ENCODE results near the gene RPRD1B.

RPRD1B gene

DNA sequence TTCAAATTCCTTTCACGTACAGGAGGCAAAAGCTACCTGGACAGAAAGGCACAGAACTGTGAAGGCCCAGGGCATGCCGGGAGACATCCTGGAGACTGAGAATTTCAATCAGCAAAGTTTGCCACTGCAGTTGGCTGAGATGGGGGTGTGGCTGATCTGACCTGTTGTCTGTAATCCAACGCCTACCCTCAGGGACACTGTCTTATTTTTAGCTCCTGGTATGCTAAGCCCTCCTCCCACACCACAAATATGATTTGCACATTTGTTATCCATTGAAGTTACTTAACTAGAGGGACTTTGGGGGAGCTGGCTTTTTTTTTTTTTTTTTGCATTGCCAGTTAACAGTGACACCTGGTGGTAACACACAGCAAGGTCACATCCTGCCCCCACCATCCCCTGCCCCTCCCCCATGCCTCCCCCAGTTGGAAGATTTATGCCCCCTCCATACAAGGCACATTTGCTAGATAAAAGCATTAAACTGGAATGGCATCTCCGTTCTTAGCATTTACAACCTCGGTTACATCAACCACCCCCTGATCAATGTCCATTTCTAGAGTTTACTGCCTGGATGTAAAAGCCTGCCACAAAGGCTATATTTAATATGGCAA lies 40.6 kb upstream of the RPRD1B start:
- Histone ChIP-seq H2AFZ (ENCODE audit: low read depth, low read length) (no peak overlapping the region), H3K36me3 (ENCODE audit: control insufficient read depth in 1 of 2, insufficient read depth in 2 of 2, low read depth in 1 of 2, low read length in 2 of 2) (peaks cover 24 to 69% of the 10 kb centered on the region in 2 experiments), H3K79me1 (replicated peaks; ENCODE audit: low read length, poor library complexity, severe bottlenecking) (peaks cover 7% of the 10 kb centered on the region), H2BK5ac (ENCODE audit: low read depth, low read length, poor library complexity, severe bottlenecking) (no peak overlapping the region), H3K4me3 (ENCODE audit: insufficient read depth in 1 of 2, low read depth in 1 of 2, low read length in 2 of 2) (no peak overlapping the region), H2AK5ac (ENCODE audit: low read length, severe bottlenecking) (no peak overlapping the region), H3K9ac (ENCODE audit: low read length) (no peak overlapping the region), H3K27me3 (ENCODE audit: control insufficient read depth in 1 of 2, insufficient read depth in 1 of 2, low read length in 2 of 2) (no peaks in the 10 kb centered on the region), H3K4me2 (ENCODE audit: low read length, poor library complexity, severe bottlenecking) (no peak overlapping the region), H3K4me1 (ENCODE audit: control insufficient read depth, insufficient read depth, low read depth, low read length) (peaks cover 21% of the 10 kb centered on the region), H2BK12ac (ENCODE audit: low read length in 2 of 2) (no peak overlapping the region), H3K4ac (ENCODE audit: low read depth in 1 of 2, low read length in 2 of 2) (no peak overlapping the region), H4K91ac (ENCODE audit: low read length) (no peak overlapping the region), H3K14ac (ENCODE audit: low read length in 2 of 2) (no peak overlapping the region), H3K27ac (ENCODE audit: low read length, poor library complexity, severe bottlenecking) (no peak overlapping the region), H3K18ac (ENCODE audit: low read depth in 1 of 2, low read length in 2 of 2) (no peak overlapping the region), H3K23ac (ENCODE audit: low read length in 2 of 2) (no peak overlapping the region), H3K9me3 (ENCODE audit: control insufficient read depth, low read length) (no peaks in the 10 kb centered on the region), H4K8ac (ENCODE audit: low read length) (no peak overlapping the region), H2BK120ac (ENCODE audit: low read depth, low read length) (no peak overlapping the region), H2BK15ac (ENCODE audit: low read depth, poor library complexity, severe bottlenecking) (no peak overlapping the region)
- 87% methylated on average over 4 of the region's 5 CpGs for WGBS
- DNase-seq = peak; percentile 73

DNA sequence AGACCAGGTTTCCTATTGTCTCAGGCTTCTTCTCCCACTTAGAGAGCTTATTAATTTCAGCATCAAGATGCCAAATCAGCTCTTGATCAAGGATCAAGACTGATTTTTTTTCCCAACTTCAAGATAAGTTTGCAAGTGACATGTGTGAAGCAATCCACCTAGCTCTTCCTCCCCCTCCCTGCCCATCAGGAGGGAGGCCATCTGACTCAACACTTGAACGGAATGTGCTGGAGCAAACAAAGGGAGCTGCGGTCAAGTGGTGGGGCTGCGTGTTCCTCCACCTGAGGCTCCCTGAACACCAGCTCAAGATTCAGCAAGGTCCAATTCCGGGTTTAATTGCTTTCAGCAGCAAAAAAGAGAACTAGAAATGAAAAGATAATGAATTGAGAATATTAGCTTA lies 39.0 kb upstream of the RPRD1B start:
- no peak overlapping the region for H3K18ac ChIP-seq (ENCODE audit: low read depth in 1 of 2, low read length in 2 of 2)
- no peaks in the 10 kb centered on the region for H3K9me3 ChIP-seq (ENCODE audit: control insufficient read depth, low read length)
- no peak overlapping the region for H2BK5ac ChIP-seq (ENCODE audit: low read depth, low read length, poor library complexity, severe bottlenecking)
- H2BK15ac ChIP-seq (ENCODE audit: low read depth, poor library complexity, severe bottlenecking) = no peak overlapping the region
- no peak overlapping the region for H2BK12ac ChIP-seq (ENCODE audit: low read length in 2 of 2)
- no peak overlapping the region for H3K23ac ChIP-seq (ENCODE audit: low read length in 2 of 2)
- no peak overlapping the region for H4K8ac ChIP-seq (ENCODE audit: low read length)
- H4K91ac ChIP-seq (ENCODE audit: low read length) = no peak overlapping the region
- 44% methylated on average over 4 of the region's 4 CpGs for WGBS
- H3K4ac ChIP-seq (ENCODE audit: low read depth in 1 of 2, low read length in 2 of 2) = no peak overlapping the region
- no peak overlapping the region for H3K4me3 ChIP-seq (ENCODE audit: insufficient read depth in 1 of 2, low read depth in 1 of 2, low read length in 2 of 2)
- no peak overlapping the region for H3K9ac ChIP-seq (ENCODE audit: low read length)
- H2AFZ ChIP-seq (ENCODE audit: low read depth, low read length) = no peak overlapping the region
- H3K79me1 ChIP-seq (replicated peaks; ENCODE audit: low read length, poor library complexity, severe bottlenecking) = peaks cover 9% of the 10 kb centered on the region
- H2AK5ac ChIP-seq (ENCODE audit: low read length, severe bottlenecking) = no peak overlapping the region
- H2BK120ac ChIP-seq (ENCODE audit: low read depth, low read length) = no peak overlapping the region
- H3K36me3 ChIP-seq (ENCODE audit: control insufficient read depth in 1 of 2, insufficient read depth in 2 of 2, low read depth in 1 of 2, low read length in 2 of 2) = peaks cover 28 to 68% of the 10 kb centered on the region in 2 experiments
- H3K27ac ChIP-seq (ENCODE audit: low read length, poor library complexity, severe bottlenecking) = no peak overlapping the region
- no peak overlapping the region for H3K4me2 ChIP-seq (ENCODE audit: low read length, poor library complexity, severe bottlenecking)
- peak; percentile 66 for DNase-seq
- H3K27me3 ChIP-seq (ENCODE audit: control insufficient read depth in 1 of 2, insufficient read depth in 1 of 2, low read length in 2 of 2) = no peaks in the 10 kb centered on the region
- H3K14ac ChIP-seq (ENCODE audit: low read length in 2 of 2) = no peak overlapping the region
- peaks cover 19% of the 10 kb centered on the region for H3K4me1 ChIP-seq (ENCODE audit: control insufficient read depth, insufficient read depth, low read depth, low read length)

- no peak overlapping the region for H3K14ac ChIP-seq (ENCODE audit: low read length in 2 of 2)
- over 99% methylated on average over 8 of the region's 9 CpGs for WGBS
- H3K23ac ChIP-seq (ENCODE audit: low read length in 2 of 2) = no peak overlapping the region
- H2BK15ac ChIP-seq (ENCODE audit: low read depth, poor library complexity, severe bottlenecking) = no peak overlapping the region
- no peak overlapping the region for H3K27ac ChIP-seq (ENCODE audit: low read length, poor library complexity, severe bottlenecking)
- no peak overlapping the region for H2BK12ac ChIP-seq (ENCODE audit: low read length in 2 of 2)
- H4K91ac ChIP-seq (ENCODE audit: low read length) = no peak overlapping the region
- H3K79me1 ChIP-seq (replicated peaks; ENCODE audit: low read length, poor library complexity, severe bottlenecking) = peaks cover 14% of the 10 kb centered on the region
- H3K9ac ChIP-seq (ENCODE audit: low read length) = no peak overlapping the region
- H2BK5ac ChIP-seq (ENCODE audit: low read depth, low read length, poor library complexity, severe bottlenecking) = no peak overlapping the region
- peaks cover 37 to 75% of the 10 kb centered on the region in 2 experiments for H3K36me3 ChIP-seq (ENCODE audit: control insufficient read depth in 1 of 2, insufficient read depth in 2 of 2, low read depth in 1 of 2, low read length in 2 of 2)
- no peak overlapping the region for H3K4me2 ChIP-seq (ENCODE audit: low read length, poor library complexity, severe bottlenecking)
- peaks cover 15% of the 10 kb centered on the region for H3K4me1 ChIP-seq (ENCODE audit: control insufficient read depth, insufficient read depth, low read depth, low read length)
- no peak overlapping the region for H3K4me3 ChIP-seq (ENCODE audit: insufficient read depth in 1 of 2, low read depth in 1 of 2, low read length in 2 of 2)
- no peak overlapping the region for H3K18ac ChIP-seq (ENCODE audit: low read depth in 1 of 2, low read length in 2 of 2)
- no peak overlapping the region for H2AFZ ChIP-seq (ENCODE audit: low read depth, low read length)
- H3K27me3 ChIP-seq (ENCODE audit: control insufficient read depth in 1 of 2, insufficient read depth in 1 of 2, low read length in 2 of 2) = no peaks in the 10 kb centered on the region
- H4K8ac ChIP-seq (ENCODE audit: low read length) = no peak overlapping the region
- no peak overlapping the region for H3K4ac ChIP-seq (ENCODE audit: low read depth in 1 of 2, low read length in 2 of 2)
- H3K9me3 ChIP-seq (ENCODE audit: control insufficient read depth, low read length) = no peaks in the 10 kb centered on the region
- no peak overlapping the region for H2BK120ac ChIP-seq (ENCODE audit: low read depth, low read length)
- no peak overlapping the region for H2AK5ac ChIP-seq (ENCODE audit: low read length, severe bottlenecking)
- no peak for DNase-seq
Observed at GRCh38 chr20:37995856-37996605, 37.5 kb upstream of the RPRD1B start.

DNA sequence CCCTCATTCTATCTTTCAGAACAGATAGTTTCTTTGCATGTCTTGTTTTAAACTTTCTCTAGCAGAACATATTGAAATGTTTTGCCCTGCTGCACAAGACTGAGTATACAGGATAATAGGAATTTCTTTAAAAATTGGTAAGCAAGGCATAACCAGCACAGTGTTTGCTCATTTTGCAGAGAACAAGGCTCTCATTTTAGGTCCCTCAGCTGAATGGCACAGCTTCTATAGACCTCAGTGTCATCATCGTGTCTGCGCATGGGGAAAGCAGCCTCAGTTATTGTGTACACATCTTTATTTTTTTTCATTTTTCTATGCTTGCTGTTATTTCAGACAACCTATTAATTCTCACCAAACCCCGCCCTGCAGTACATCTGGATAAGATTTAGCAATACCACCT lies 36.0 kb upstream of the RPRD1B start:
- no peak overlapping the region for H2BK5ac ChIP-seq (ENCODE audit: low read depth, low read length, poor library complexity, severe bottlenecking)
- H3K9me3 ChIP-seq (ENCODE audit: control insufficient read depth, low read length) = no peaks in the 10 kb centered on the region
- peaks cover 44 to 72% of the 10 kb centered on the region in 2 experiments for H3K36me3 ChIP-seq (ENCODE audit: control insufficient read depth in 1 of 2, insufficient read depth in 2 of 2, low read depth in 1 of 2, low read length in 2 of 2)
- no peak overlapping the region for H3K27ac ChIP-seq (ENCODE audit: low read length, poor library complexity, severe bottlenecking)
- no peak overlapping the region for H4K8ac ChIP-seq (ENCODE audit: low read length)
- no peak overlapping the region for H2BK12ac ChIP-seq (ENCODE audit: low read length in 2 of 2)
- H3K18ac ChIP-seq (ENCODE audit: low read depth in 1 of 2, low read length in 2 of 2) = no peak overlapping the region
- no peaks in the 10 kb centered on the region for H3K27me3 ChIP-seq (ENCODE audit: control insufficient read depth in 1 of 2, insufficient read depth in 1 of 2, low read length in 2 of 2)
- no peak overlapping the region for H2AK5ac ChIP-seq (ENCODE audit: low read length, severe bottlenecking)
- 97% methylated on average over 3 of the region's 3 CpGs for WGBS
- no peak overlapping the region for H4K91ac ChIP-seq (ENCODE audit: low read length)
- no peak overlapping the region for H3K4me2 ChIP-seq (ENCODE audit: low read length, poor library complexity, severe bottlenecking)
- H2BK15ac ChIP-seq (ENCODE audit: low read depth, poor library complexity, severe bottlenecking) = no peak overlapping the region
- H3K23ac ChIP-seq (ENCODE audit: low read length in 2 of 2) = no peak overlapping the region
- peaks cover 14% of the 10 kb centered on the region for H3K79me1 ChIP-seq (replicated peaks; ENCODE audit: low read length, poor library complexity, severe bottlenecking)
- H3K14ac ChIP-seq (ENCODE audit: low read length in 2 of 2) = no peak overlapping the region
- peaks cover 21% of the 10 kb centered on the region for H3K4me1 ChIP-seq (ENCODE audit: control insufficient read depth, insufficient read depth, low read depth, low read length)
- H2BK120ac ChIP-seq (ENCODE audit: low read depth, low read length) = no peak overlapping the region
- no peak for DNase-seq
- no peak overlapping the region for H2AFZ ChIP-seq (ENCODE audit: low read depth, low read length)
- H3K4me3 ChIP-seq (ENCODE audit: insufficient read depth in 1 of 2, low read depth in 1 of 2, low read length in 2 of 2) = no peak overlapping the region
- no peak overlapping the region for H3K9ac ChIP-seq (ENCODE audit: low read length)
- H3K4ac ChIP-seq (ENCODE audit: low read depth in 1 of 2, low read length in 2 of 2) = no peak overlapping the region

Measured in mesenchymal stem cell (in vitro differentiated cells and primary cell).